Endothelial cell of umbilical vein (primary cell): ENCODE results near the gene NTF3. TPM values are rescaled to one million over a fixed set of nuclear protein-coding genes. Genes with fewer than 3 reads are reported as not detected.

Experiments used
- BruUV-seq: library from RNA; stranded (reverse); fragments of 400-500 nt; replicated peaks from 2 replicates; lab custom pipeline; 2021; lab: Mats Ljungman, UMichigan
- CTCF ChIA-PET: fragments of 300-600, 350-600 bp; sonication (Branson Sonifier 250); formaldehyde crosslinking; loops from one replicate; lab custom pipeline; 2021; ENCODE audit warnings: antibody characterized with exemption, inconsistent platforms; lab: Charles Lee
- POLR2A ChIA-PET: fragments of 300-600, 350-600 bp; sonication (Branson Sonifier 250); formaldehyde crosslinking; loops from one replicate; lab custom pipeline; 2021; ENCODE audit warnings: antibody characterized with exemption, inconsistent platforms; lab: Charles Lee
- DNase-seq: peaks from one replicate; pipeline ENCODE4 v3.0.0-alpha.2; 2011; ENCODE audit warnings: low read depth, low spot score
- FAIRE-seq: peaks from 2 replicates; lab custom pipeline; 2011; peaks lifted over from hg19 to GRCh38; lab: Jason Lieb, UNC
- H2AFZ ChIP-seq: 2 replicates; pipeline ENCODE4 v1.6.0; 2012; ENCODE audit warnings: low read depth, low read length, control low read depth, inconsistent platforms
- H3K27ac ChIP-seq: 2 replicates; pipeline ENCODE4 v1.5.1; 2011; ENCODE audit warnings: low read depth, mild to moderate bottlenecking, control low read depth, low read length, moderate library complexity; ENCODE audit not compliant: insufficient read depth
- H3K27me3 ChIP-seq, 2 experiments: 2 replicates each; pipeline versions ENCODE4 v1.6.0 to v1.6.1; 2011; ENCODE audit warnings: low read length in 2 of 2, mixed read lengths in 1 of 2; ENCODE audit not compliant: control insufficient read depth in 2 of 2, insufficient read depth in 2 of 2
- H3K36me3 ChIP-seq, 2 experiments: 2 replicates in 1 of 2; 3 replicates in 1 of 2; pipeline ENCODE4 v1.5.1; 2011; ENCODE audit warnings: low read length in 2 of 2, mild to moderate bottlenecking in 1 of 2, moderate library complexity in 1 of 2; ENCODE audit not compliant: control insufficient read depth in 2 of 2, insufficient read depth in 2 of 2; ENCODE audit errors: extremely low read depth in 1 of 2
- H3K4me1 ChIP-seq: 3 replicates; pipeline ENCODE4 v1.5.1; 2011; ENCODE audit warnings: mild to moderate bottlenecking, low read length; ENCODE audit not compliant: control insufficient read depth, insufficient read depth; ENCODE audit errors: extremely low read depth
- H3K4me2 ChIP-seq: 2 replicates; pipeline ENCODE4 v1.6.1; 2011; ENCODE audit warnings: low read length, control low read depth, mixed read lengths; ENCODE audit not compliant: insufficient read depth
- H3K4me3 ChIP-seq, 3 experiments: fragments of 200-600 bp in 1 of 3; sonication (generic), shearing (Covaris generic) in 1 of 3; replicated peaks in 1 of 3; 2 replicates each; pipeline ENCODE4 v1.5.1; 2011 to 2016; ENCODE audit warnings: control low read depth in 3 of 3, low read length in 3 of 3, mild to moderate bottlenecking in 2 of 3, inconsistent platforms in 1 of 3, low read depth in 1 of 3, moderate library complexity in 1 of 3; ENCODE audit not compliant: insufficient read depth in 1 of 3
- H3K79me2 ChIP-seq: 2 replicates; pipeline ENCODE4 v1.6.0; 2012; ENCODE audit warnings: low read length, inconsistent platforms; ENCODE audit not compliant: control insufficient read depth, insufficient read depth
- H3K9ac ChIP-seq: replicated peaks from 2 replicates; pipeline ENCODE3; 2011; ENCODE audit warnings: low read length, control low read depth; ENCODE audit not compliant: insufficient read depth; ENCODE audit errors: extremely low read depth
- H3K9me1 ChIP-seq: replicated peaks from 3 replicates; pipeline ENCODE4 v1.6.0; 2011; ENCODE audit warnings: mild to moderate bottlenecking, low read length; ENCODE audit not compliant: control insufficient read depth, insufficient read depth; ENCODE audit errors: extremely low read depth
- H3K9me3 ChIP-seq: replicated peaks from 2 replicates; pipeline ENCODE4 v1.5.1; 2012; ENCODE audit warnings: low read length, inconsistent platforms; ENCODE audit not compliant: control insufficient read depth, insufficient read depth
- H4K20me1 ChIP-seq: replicated peaks from 2 replicates; pipeline ENCODE3; 2011; ENCODE audit warnings: mild to moderate bottlenecking, low read length; ENCODE audit not compliant: control insufficient read depth, insufficient read depth; ENCODE audit errors: extremely low read depth
- EZH2 ChIP-seq: IDR thresholded peaks from 2 replicates; pipeline ENCODE4 v1.6.1; 2012; ENCODE audit warnings: borderline replicate concordance, low read depth, mild to moderate bottlenecking, moderate library complexity, low read length, inconsistent platforms; ENCODE audit not compliant: severe bottlenecking
- FOS ChIP-seq: IDR thresholded peaks from 2 replicates; pipeline ENCODE4 v1.6.1; 2011; ENCODE audit warnings: mild to moderate bottlenecking, low read length, moderate library complexity, borderline replicate concordance; ENCODE audit not compliant: insufficient read depth
- GATA2 ChIP-seq: IDR thresholded peaks from 2 replicates; pipeline ENCODE4 v1.7.0; 2011; ENCODE audit warnings: low read depth, mild to moderate bottlenecking, moderate library complexity, mixed read lengths, low read length; ENCODE audit not compliant: insufficient read length, insufficient read depth
- MYC ChIP-seq: IDR thresholded peaks from one replicate; pipeline ENCODE4 v1.6.1; 2011; ENCODE audit warnings: mild to moderate bottlenecking, low read depth, low read length
- dilution Hi-C: fragments of 300-500 bp; cut with MboI; formaldehyde crosslinking; loops from one replicate; pipeline ENCODE4 v1.15.0; 2019; ENCODE audit warnings: low sequenced_read_pairs; ENCODE audit not compliant: extremely low pct_ligation_motif_present
- intact Hi-C: fragments of 100-400 bp; cut with micrococcal nuclease; formaldehyde crosslinking; loops from one replicate; pipeline ENCODE4 v1.10.0; 2022
- polyA plus RNA-seq, 4 experiments: library from polyadenylated mRNA; depleted of rRNA in 3 of 4; stranded (reverse) in 3 of 4; unstranded in 1 of 4; fragments of >200 nt; gene quantifications; 2 replicates each; pipeline versions ENCODE4 v1.2.1 to v1.2.3, GENCODE V29; 2011 to 2012; ENCODE audit warnings: missing spikeins in 1 of 4
- total RNA-seq: library from RNA; stranded (reverse); gene quantifications from 2 replicates; pipeline ENCODE4 v1.2.3, GENCODE V29; 2021
- TF ChIP-seq, protein P1 (sequence below): IDR thresholded peaks from 2 replicates; pipeline ENCODE4 v1.6.1; 2011; ENCODE audit not compliant: insufficient read depth, insufficient read length

The NTF3 gene
- total and polyA plus RNA-seq, 2 donors (not counting 3 experiments of a cell fraction or from before 2014, with no cell fraction given), result not detected

DNA sequence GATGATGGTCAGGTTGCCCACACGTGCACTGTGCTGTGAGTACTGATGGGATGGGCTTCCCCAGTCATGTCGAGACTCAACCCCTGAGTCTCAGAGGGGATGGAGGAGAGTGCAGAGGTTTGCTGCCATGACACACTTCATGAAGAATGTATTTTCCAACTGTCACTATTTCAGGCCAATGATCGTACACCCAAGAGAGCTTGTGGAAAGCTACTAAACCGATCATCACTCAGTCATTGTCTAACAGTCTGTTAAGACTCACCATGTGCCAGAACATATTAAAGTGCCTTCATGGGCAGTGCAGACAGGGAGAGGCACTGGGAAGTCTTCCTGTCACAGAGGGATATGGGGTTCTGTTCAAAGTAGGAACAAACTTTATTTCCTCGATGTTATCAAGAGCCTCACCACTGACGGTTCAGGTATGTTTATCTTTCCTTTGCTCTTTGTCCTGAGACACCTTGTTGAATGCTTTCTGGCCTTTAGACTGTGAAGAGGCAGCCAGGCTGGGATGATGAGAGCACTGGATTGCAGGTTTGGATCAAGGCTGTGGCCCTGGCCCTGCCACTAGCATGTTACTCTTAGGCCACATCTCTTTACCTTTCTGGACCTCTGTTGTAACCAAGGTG lies 41.6 kb upstream of the NTF3 start:
- CTCF ChIA-PET, result no interaction called here
- TF ChIP-seq EZH2 (no peak), FOS (no peak)
- no peaks in the 10 kb centered on the region for H3K27me3 ChIP-seq
- DNase-seq (no peak), FAIRE-seq (no peak)
- no peaks in the 10 kb centered on the region for H3K79me2 ChIP-seq
- no peak overlapping the region for H3K27ac ChIP-seq
- POLR2A ChIA-PET, result no interaction called here
- H3K9me3 ChIP-seq, result no peaks in the 10 kb centered on the region
- no peaks in the 10 kb centered on the region for H3K4me1 ChIP-seq
- dilution Hi-C loops, result no loop called here
- H3K4me3 ChIP-seq, result no peak overlapping the region
- H3K9ac ChIP-seq, result no peak overlapping the region
- no TSS peak for BruUV-seq
- intact Hi-C loops, result no loop called here
- H4K20me1 ChIP-seq, result no peaks in the 10 kb centered on the region
- H2AFZ ChIP-seq, result no peak overlapping the region
- H3K36me3 ChIP-seq, result no peaks in the 10 kb centered on the region
- H3K4me2 ChIP-seq, result no peak overlapping the region
- no peaks in the 10 kb centered on the region for H3K9me1 ChIP-seq

DNA sequence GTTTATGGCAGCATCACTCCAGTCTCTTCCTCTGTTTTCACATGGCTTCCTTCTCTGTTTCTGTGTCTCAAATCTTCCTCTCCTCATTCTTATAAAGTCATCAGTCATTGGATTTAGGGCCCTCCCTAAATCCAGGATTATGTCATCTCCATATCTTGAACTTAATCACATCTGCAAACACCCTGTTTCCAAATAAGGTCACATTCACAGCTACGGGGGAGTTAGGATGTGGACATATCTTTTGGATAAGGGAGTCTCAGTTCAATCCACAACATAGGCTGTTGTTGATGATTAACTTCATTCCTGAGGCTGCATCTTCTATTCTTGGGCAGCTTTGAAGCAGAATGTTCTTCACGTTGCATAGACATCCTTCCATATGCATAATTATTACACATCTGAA lies 40.3 kb upstream of the NTF3 start:
- Histone ChIP-seq H3K4me2 (no peak overlapping the region), H3K27me3 (peaks cover 0 to 2% of the 10 kb centered on the region in 2 experiments), H3K4me1 (no peaks in the 10 kb centered on the region), H4K20me1 (no peaks in the 10 kb centered on the region), H3K4me3 (no peak overlapping the region), H3K36me3 (no peaks in the 10 kb centered on the region), H3K9me3 (no peaks in the 10 kb centered on the region), H3K9ac (no peak overlapping the region), H3K27ac (no peak overlapping the region), H3K9me1 (no peaks in the 10 kb centered on the region), H3K79me2 (no peaks in the 10 kb centered on the region), H2AFZ (no peak overlapping the region)
- FAIRE-seq, result no peak
- ChIA-PET POLR2A (no interaction called here), CTCF (interaction anchor here (1.1 kb wide), 1 partner anchor 9 kb away, joined by 4 read pairs; no protein-coding TSS in a partner anchor)
- dilution Hi-C loops, result no loop called here
- intact Hi-C loops, result no loop called here
- BruUV-seq, result no TSS peak
- TF ChIP-seq MYC, result no peak
- TF ChIP-seq GATA2, result no peak
- TF ChIP-seq, protein P1, sequence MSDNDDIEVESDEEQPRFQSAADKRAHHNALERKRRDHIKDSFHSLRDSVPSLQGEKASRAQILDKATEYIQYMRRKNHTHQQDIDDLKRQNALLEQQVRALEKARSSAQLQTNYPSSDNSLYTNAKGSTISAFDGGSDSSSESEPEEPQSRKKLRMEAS, result no peak
- TF ChIP-seq FOS, result no peak
- no peak for DNase-seq
